ENCODE measurements around the gene ETV7.

ETV7 gene

GRCh38 chr6:36387440-36388303 is at the start of gene ETV7:
TSS of gene ETV7 (minus strand) at chr6:36387669. CDS start at chr6:36387541, 128 bp downstream.
- DNase-seq (ENCODE audit: low spot score), result peak; percentile 69
- in situ Hi-C loops (cut with MboI; ENCODE audit: low sequenced_read_pairs, unreplicated experiment), result no loop called here
- no peak for TF ChIP-seq CTCF (IDR thresholded peaks at IDR 0.05; ENCODE audit: borderline replicate concordance, control extremely low read depth, extremely low read depth, insufficient read depth, missing control alignments)

- no peak for DNase-seq (ENCODE audit: low spot score)
- in situ Hi-C loops (cut with MboI; ENCODE audit: low sequenced_read_pairs, unreplicated experiment), result no loop called here
- no peak for TF ChIP-seq CTCF (IDR thresholded peaks at IDR 0.05; ENCODE audit: borderline replicate concordance, control extremely low read depth, extremely low read depth, insufficient read depth, missing control alignments)
Observed at GRCh38 chr6:36436466-36436865, 49.0 kb upstream of the ETV7 start.

- TF ChIP-seq CTCF (IDR thresholded peaks at IDR 0.05; ENCODE audit: borderline replicate concordance, control extremely low read depth, extremely low read depth, insufficient read depth, missing control alignments), result no peak
- in situ Hi-C loops (cut with MboI; ENCODE audit: low sequenced_read_pairs, unreplicated experiment), result no loop called here
- DNase-seq (ENCODE audit: low spot score), result peak; percentile 45
Observed at GRCh38 chr6:36432151-36432671, 44.7 kb upstream of the ETV7 start.

- in situ Hi-C loops (cut with MboI; ENCODE audit: low sequenced_read_pairs, unreplicated experiment), result no loop called here
- DNase-seq (ENCODE audit: low spot score), result no peak
- no peak for TF ChIP-seq CTCF (IDR thresholded peaks at IDR 0.05; ENCODE audit: borderline replicate concordance, control extremely low read depth, extremely low read depth, insufficient read depth, missing control alignments)
Observed at GRCh38 chr6:36431197-36431596, 43.7 kb upstream of the ETV7 start.

GRCh38 chr6:36430351-36430750 is 42.9 kb upstream of the ETV7 start:
- TF ChIP-seq CTCF (IDR thresholded peaks at IDR 0.05; ENCODE audit: borderline replicate concordance, control extremely low read depth, extremely low read depth, insufficient read depth, missing control alignments), result no peak
- in situ Hi-C loops (cut with MboI; ENCODE audit: low sequenced_read_pairs, unreplicated experiment), result no loop called here
- DNase-seq (ENCODE audit: low spot score), result no peak

- in situ Hi-C loops (cut with MboI; ENCODE audit: low sequenced_read_pairs, unreplicated experiment), result no loop called here
- no peak for DNase-seq (ENCODE audit: low spot score)
- TF ChIP-seq CTCF (IDR thresholded peaks at IDR 0.05; ENCODE audit: borderline replicate concordance, control extremely low read depth, extremely low read depth, insufficient read depth, missing control alignments), result peak; percentile 1
Observed at GRCh38 chr6:36428911-36429310, 41.4 kb upstream of the ETV7 start.
